Endodermal cell (in vitro differentiated cells): ENCODE data around the gene MAPK8IP1. TPM values are rescaled to one million over a fixed set of nuclear protein-coding genes. Genes with fewer than 3 reads are reported as not detected.

Experiments
- DNase-seq: peaks from one replicate; pipeline ENCODE4 v3.0.0-alpha.2; 2017
- H3K27ac ChIP-seq: 2 replicates; pipeline ENCODE4 v1.5.1; 2013; ENCODE audit warnings: mild to moderate bottlenecking, low read depth, low read length, moderate library complexity
- H3K27me3 ChIP-seq: 2 replicates; pipeline ENCODE4 v1.6.1; 2013; ENCODE audit warnings: mild to moderate bottlenecking, low read length, moderate library complexity; ENCODE audit not compliant: insufficient read depth, control insufficient read depth, poor library complexity, severe bottlenecking
- H3K36me3 ChIP-seq: 2 replicates; pipeline ENCODE4 v1.7.0; 2013; ENCODE audit warnings: mild to moderate bottlenecking, low read length, moderate library complexity; ENCODE audit not compliant: control insufficient read depth, insufficient read depth
- H3K4me1 ChIP-seq: one replicate; pipeline ENCODE4 v1.7.0; 2013; ENCODE audit warnings: low read length; ENCODE audit not compliant: control insufficient read depth, insufficient read depth
- H3K4me3 ChIP-seq: 2 replicates; pipeline ENCODE4 v1.5.1; 2013; ENCODE audit warnings: mild to moderate bottlenecking, low read length, moderate library complexity
- H3K9ac ChIP-seq: 2 replicates; pipeline ENCODE4 v1.6.1; 2013; ENCODE audit warnings: mild to moderate bottlenecking, low read length, moderate library complexity; ENCODE audit not compliant: poor library complexity, severe bottlenecking; ENCODE audit errors: extremely low read depth
- H3K9me3 ChIP-seq: 2 replicates; pipeline ENCODE4 v1.6.1; 2013; ENCODE audit warnings: mild to moderate bottlenecking, low read length, moderate library complexity; ENCODE audit not compliant: control insufficient read depth
- H3K27ac Mint-ChIP-seq: 2 replicates; pipeline ENCODE4 v1.8.0; 2020; ENCODE audit warnings: mixed read lengths
- H3K27me3 Mint-ChIP-seq: 2 replicates; pipeline ENCODE4 v1.8.0; 2021; ENCODE audit warnings: mild to moderate bottlenecking, mixed read lengths; ENCODE audit not compliant: insufficient read depth
- H3K36me3 Mint-ChIP-seq: 2 replicates; pipeline ENCODE4 v1.8.0; 2020; ENCODE audit warnings: low read depth, mixed read lengths
- H3K4me1 Mint-ChIP-seq: 2 replicates; pipeline ENCODE4 v1.8.0; 2020; ENCODE audit warnings: mixed read lengths
- H3K4me3 Mint-ChIP-seq: 2 replicates; pipeline ENCODE4 v1.8.0; 2020; ENCODE audit warnings: mild to moderate bottlenecking, moderate library complexity, mixed read lengths
- H3K9me3 Mint-ChIP-seq: 2 replicates; pipeline ENCODE4 v1.8.0; 2020; ENCODE audit warnings: mild to moderate bottlenecking, mixed read lengths
- WGBS, 2 experiments: methylation state at CpG; one replicate each; pipeline versions ENCODE4 v1.1.5 to v1.1.7; 2013; ENCODE audit warnings: missing lambda C conversion rate in 2 of 2, mixed read lengths in 1 of 2; ENCODE audit not compliant: insufficient coverage in 1 of 2, insufficient read length in 1 of 2; 5-methylcytosine and 5-hydroxymethylcytosine counted together
- total RNA-seq, 2 donors: library from RNA; stranded (reverse); fragmentation: NEBNext Ultra II Directional in 1 of 2; extraction: Animal tissue kit (Norgen Biotek cat#: 25700) in 1 of 2; gene quantifications; 2 replicates in 1 of 2; 3 replicates in 1 of 2; pipeline ENCODE4 v1.2.1, GENCODE V29; 2021
- TF ChIP-seq, protein P1 (sequence below): fragments of 200-600 bp; sonication (generic); conservative IDR thresholded peaks from 2 replicates; pipeline ENCODE4 v1.5.0; 2021; ENCODE audit warnings: antibody characterized with exemption, mild to moderate bottlenecking

The MAPK8IP1 gene
- total RNA-seq, 2 donors from 2014 or later = 11.2 to 12.8 TPM

DNA sequence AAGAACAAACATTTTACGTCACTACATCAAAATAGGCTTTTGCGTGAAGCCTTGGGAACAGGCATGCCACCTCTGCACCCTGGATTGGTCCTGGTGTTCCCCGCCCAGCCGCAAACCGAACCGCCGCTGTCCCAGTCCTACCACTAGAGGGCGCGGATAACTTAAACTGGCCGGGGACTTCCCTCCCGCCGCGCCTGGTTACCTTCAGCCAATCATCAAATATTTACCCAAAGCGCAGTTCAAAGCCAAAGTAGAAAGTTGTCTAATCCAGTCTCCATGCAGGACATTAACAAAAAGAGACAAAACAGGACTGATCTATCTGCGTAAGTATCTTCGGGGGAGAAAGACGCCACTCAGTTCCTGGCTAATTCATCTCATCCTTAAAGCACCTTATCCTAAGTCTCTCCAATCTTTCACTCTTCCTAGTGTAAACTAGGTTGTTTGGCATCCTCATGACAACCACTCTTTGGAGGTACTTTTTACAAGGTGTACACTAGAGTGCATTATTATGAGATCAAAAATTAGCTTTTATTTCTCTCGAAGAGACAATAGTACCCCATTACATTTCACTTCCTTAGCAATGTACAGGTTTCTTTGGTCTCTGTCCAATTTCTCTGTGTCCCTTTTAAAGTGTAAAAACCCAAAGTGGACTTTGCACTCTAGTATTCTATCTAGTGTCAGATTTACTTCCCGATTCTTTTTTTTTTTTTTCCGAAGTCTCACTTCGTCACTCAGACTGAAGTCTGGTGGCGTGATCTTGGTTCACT is 42.1 kb upstream of the MAPK8IP1 start:
- Histone ChIP-seq H3K9ac (no peak overlapping the region), H3K27ac (no peak overlapping the region), H3K27me3 (peaks cover 47% of the 10 kb centered on the region), H3K4me3 (peak overlapping the region; percentile 3), H3K9me3 (no peaks in the 10 kb centered on the region), H3K4me1 (peaks cover 4% of the 10 kb centered on the region), H3K36me3 (no peaks in the 10 kb centered on the region)
- H3K27ac Mint-ChIP-seq = peak overlapping the region; percentile 36
- H3K4me1 Mint-ChIP-seq = peaks cover 7% of the 10 kb centered on the region
- DNase-seq = peak; percentile 96
- H3K36me3 Mint-ChIP-seq = no peaks in the 10 kb centered on the region
- H3K27me3 Mint-ChIP-seq = peaks cover 51% of the 10 kb centered on the region
- TF ChIP-seq, protein P1, sequence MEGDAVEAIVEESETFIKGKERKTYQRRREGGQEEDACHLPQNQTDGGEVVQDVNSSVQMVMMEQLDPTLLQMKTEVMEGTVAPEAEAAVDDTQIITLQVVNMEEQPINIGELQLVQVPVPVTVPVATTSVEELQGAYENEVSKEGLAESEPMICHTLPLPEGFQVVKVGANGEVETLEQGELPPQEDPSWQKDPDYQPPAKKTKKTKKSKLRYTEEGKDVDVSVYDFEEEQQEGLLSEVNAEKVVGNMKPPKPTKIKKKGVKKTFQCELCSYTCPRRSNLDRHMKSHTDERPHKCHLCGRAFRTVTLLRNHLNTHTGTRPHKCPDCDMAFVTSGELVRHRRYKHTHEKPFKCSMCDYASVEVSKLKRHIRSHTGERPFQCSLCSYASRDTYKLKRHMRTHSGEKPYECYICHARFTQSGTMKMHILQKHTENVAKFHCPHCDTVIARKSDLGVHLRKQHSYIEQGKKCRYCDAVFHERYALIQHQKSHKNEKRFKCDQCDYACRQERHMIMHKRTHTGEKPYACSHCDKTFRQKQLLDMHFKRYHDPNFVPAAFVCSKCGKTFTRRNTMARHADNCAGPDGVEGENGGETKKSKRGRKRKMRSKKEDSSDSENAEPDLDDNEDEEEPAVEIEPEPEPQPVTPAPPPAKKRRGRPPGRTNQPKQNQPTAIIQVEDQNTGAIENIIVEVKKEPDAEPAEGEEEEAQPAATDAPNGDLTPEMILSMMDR = peak; percentile 95
- H3K4me3 Mint-ChIP-seq = no peak overlapping the region
- no peaks in the 10 kb centered on the region for H3K9me3 Mint-ChIP-seq
- 25 to 28% methylated on average over 17 to 22 of the region's 22 CpGs for WGBS, 2 experiments

DNA sequence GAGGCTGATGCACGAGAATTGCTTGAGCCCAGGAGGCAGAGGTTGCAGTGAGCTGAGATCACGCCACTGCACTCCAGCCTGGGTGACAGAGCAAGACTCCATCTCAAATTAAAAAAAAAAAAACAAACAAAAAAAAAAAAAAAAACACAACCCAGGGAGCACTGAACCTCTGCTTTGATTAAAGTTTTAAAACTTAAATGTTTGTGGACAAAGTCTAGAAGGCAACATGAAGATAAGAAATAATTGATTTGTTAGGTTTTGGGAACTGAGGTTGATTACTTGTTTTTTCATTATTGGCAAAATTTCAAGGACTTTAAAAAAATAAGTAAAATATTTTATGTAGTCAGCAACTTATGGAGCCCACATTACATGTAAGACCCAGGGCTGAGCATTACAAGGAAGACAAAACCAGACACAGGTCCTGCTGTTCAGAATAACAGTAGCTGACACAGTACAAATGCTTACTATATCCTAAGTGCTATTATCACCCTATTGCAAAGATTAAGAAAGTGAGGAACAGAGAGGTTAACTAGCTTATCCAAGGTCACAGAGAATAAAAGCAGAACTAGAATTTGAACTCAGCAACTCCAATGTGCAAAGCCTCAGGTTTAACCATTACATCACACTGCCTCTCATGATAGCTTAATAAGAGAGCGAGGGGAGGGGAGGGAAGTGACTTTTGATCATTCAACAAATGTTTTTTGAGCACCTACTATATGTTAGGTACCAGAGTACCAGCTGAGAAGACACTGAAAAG is 40.5 kb upstream of the MAPK8IP1 start:
- H3K27ac Mint-ChIP-seq = no peak overlapping the region
- H3K36me3 Mint-ChIP-seq = no peaks in the 10 kb centered on the region

DNA sequence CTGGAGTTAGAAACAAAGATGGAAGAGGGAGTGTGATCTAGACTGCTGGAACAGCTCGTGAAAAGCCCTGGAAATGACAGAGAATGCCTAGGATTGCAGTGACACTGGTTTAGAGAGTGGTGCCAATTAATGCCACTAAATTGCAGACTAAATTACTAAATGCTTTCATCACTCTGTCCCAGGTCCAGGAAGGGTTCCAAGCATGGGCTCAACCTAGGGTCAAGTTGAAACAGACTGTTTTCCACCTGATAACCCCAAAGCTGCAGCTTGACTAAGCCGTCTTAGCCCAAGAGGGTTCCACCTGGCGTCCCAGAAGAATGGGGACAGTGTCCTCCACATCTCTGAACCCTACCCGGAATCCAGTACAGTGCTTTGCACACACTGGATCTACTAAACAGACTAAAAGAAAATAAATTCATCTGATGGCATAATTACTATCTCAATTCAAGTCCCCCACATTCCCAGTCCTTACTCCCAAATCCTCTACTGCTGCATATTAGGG is 39.2 kb upstream of the MAPK8IP1 start:
- no peaks in the 10 kb centered on the region for H3K36me3 Mint-ChIP-seq
- H3K9me3 Mint-ChIP-seq = no peaks in the 10 kb centered on the region
- H3K4me3 Mint-ChIP-seq = no peak overlapping the region
- peaks cover 47% of the 10 kb centered on the region for H3K27me3 ChIP-seq
- 73 to 74% methylated on average over 3 to 4 of the region's 4 CpGs for WGBS, 2 experiments
- no peak overlapping the region for H3K4me3 ChIP-seq
- no peak for DNase-seq
- H3K4me1 ChIP-seq = peaks cover 9% of the 10 kb centered on the region
- no peaks in the 10 kb centered on the region for H3K36me3 ChIP-seq
- peaks cover 50% of the 10 kb centered on the region for H3K27me3 Mint-ChIP-seq
- H3K9me3 ChIP-seq = no peaks in the 10 kb centered on the region
- H3K27ac Mint-ChIP-seq = no peak overlapping the region
- no peak overlapping the region for H3K27ac ChIP-seq
- H3K4me1 Mint-ChIP-seq = peaks cover 14% of the 10 kb centered on the region
- H3K9ac ChIP-seq = no peak overlapping the region
- TF ChIP-seq, protein P1 = no peak

More for the DNA sequence above, 40.5 kb upstream of the MAPK8IP1 start:
- DNase-seq = no peak
- H3K27ac ChIP-seq = no peak overlapping the region
- Mint-ChIP-seq H3K4me1 (peaks cover 14% of the 10 kb centered on the region), H3K4me3 (no peak overlapping the region), H3K27me3 (peaks cover 56% of the 10 kb centered on the region), H3K9me3 (no peaks in the 10 kb centered on the region)
- H3K4me1 ChIP-seq = peaks cover 9% of the 10 kb centered on the region
- H3K9me3 ChIP-seq = no peaks in the 10 kb centered on the region
- WGBS, 2 experiments = 74 to 100% methylated on average over 1 to 3 of the region's 3 CpGs
- peaks cover 47% of the 10 kb centered on the region for H3K27me3 ChIP-seq
- H3K9ac ChIP-seq = no peak overlapping the region
- no peaks in the 10 kb centered on the region for H3K36me3 ChIP-seq
- TF ChIP-seq, protein P1 = no peak
- no peak overlapping the region for H3K4me3 ChIP-seq
